Putamen (tissue), 1 donor: ENCODE measurements around the gene CDKN2AIPNL.

Experiments
- DNase-seq: peaks from one replicate; pipeline ENCODE4 v3.0.0-alpha.2; 2016; ENCODE audit warnings: low spot score

The CDKN2AIPNL gene

GRCh38 chr5:134411546-134412266, at the start of gene CDKN2AIPNL:
TSS of gene CDKN2AIPNL (minus strand) at chr5:134411881. CDS start at chr5:134411854, 27 bp downstream.
- DNase-seq, result peak; percentile 89

DNA sequence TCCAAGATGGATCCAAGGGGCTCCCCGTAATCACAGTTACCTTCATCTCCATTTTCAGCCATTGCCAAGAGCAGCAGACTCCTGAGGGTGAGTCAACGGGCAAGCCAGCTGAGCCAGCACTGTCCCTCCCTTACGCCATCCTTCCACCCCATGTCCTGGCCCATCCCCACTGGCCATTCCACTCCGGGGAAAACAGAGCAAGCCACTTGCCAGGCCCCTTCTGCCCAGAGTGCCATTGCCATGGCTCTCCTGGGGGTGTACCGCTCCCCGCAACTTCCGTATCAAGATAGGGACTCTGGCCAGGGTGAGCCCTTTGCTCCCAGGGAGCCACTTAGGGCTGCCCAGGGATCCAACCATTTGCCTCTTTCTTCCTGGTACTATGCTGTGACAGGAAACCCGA, 48.9 kb upstream of the CDKN2AIPNL start:
- no peak for DNase-seq

DNA sequence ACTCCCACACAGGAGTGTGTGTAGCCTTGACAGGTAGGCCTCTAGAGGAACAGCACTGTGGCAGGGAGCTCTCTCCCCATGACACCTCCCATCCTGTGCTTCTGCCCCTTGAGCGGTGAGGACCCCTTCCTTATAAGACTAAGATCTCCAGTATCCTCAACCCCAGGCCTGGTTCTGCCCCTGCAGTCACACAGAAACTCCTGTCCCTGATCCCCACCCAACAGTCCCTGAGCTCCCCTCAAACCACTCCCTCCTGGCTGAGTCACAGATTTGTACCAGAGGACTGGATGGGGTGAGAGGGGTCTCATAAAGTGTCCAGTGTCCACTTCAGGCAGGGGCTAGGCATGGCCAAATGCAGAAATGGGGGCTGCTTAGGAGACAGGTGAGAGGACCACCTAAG, 47.8 kb upstream of the CDKN2AIPNL start:
- no peak for DNase-seq

- no peak for DNase-seq
These were observed 47.3 kb upstream of the CDKN2AIPNL start for GRCh38 chr5:134459010-134459403.

DNA sequence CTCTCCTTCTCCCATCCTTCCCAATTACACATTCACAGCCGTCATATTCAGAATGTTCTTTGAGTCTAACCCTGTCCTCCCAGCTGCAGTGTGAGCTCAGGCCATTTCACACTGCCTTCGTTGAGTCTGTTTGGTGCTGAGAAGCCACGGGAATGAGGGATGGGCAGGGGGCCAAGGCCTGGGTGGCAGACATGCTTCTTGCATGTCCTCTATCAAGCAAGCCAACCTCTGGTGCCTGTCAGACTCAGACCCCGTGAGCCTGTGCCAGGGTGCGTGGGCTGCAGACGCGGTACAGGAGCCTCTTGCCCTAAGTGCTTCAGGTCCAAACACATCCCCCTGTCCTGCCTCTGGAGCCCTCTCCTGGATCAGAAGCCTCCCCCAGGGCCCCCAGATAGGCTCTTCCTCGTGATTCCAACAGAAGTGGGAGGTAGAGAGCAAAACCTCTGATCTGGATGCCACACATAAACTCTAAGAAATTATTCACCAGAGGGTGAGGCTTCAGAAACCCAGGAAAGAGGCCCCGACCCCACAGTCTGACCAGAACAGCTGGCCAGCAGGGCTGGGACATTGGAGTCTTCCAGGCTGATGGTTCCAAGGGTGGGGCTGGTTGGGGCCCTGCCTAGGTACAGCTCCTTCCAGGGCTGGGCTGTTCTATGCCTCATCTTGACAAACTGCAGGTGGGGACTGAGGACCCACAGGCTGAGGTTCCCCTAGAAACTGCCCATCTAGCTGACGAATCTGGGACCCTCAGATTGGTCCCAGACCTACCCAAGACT, 46.7 kb upstream of the CDKN2AIPNL start:
- DNase-seq, result no peak

GRCh38 chr5:134457801-134458200, 46.1 kb upstream of the CDKN2AIPNL start:
- no peak for DNase-seq

DNA sequence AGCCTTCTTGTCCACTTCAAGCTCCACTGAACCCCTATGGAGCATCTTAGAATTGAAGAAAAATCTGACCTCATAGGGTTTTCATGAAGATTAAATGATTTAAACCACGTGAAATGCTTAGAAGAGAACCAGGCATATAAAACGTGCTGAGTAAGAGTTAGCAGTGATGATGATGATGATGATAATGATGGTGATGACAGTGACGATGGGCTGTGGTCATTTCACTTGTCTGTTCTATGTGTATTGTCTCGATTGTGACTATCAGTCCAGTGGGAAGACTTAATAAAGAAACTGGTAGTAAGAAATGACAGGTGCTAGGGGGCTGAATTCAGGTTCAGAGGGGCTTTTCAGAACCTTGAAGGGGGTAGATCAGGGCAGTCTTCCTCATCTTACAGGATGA, 45.1 kb upstream of the CDKN2AIPNL start:
- no peak for DNase-seq

DNA sequence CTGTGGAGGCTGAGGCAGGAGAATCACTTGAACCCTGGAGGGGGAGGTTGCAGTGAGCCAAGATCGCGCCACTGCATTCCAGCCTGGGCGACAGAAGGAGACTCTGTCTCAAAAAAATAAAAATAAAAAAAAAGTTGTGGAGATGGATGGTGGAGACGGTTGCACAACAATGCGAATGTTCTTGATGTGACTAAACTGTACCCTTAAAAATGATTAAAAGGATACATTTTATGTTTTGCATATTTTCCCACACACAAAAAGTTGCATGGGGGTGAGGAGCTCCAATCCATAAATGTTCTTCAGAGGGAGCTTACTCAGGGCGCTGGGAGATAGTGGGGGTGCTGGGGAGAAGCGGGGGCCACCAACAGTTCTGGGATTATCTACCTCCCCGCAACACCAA, 43.8 kb upstream of the CDKN2AIPNL start:
- DNase-seq, result no peak

- DNase-seq, result no peak
These were observed 41.3 kb upstream of the CDKN2AIPNL start for GRCh38 chr5:134453016-134453415.

DNA sequence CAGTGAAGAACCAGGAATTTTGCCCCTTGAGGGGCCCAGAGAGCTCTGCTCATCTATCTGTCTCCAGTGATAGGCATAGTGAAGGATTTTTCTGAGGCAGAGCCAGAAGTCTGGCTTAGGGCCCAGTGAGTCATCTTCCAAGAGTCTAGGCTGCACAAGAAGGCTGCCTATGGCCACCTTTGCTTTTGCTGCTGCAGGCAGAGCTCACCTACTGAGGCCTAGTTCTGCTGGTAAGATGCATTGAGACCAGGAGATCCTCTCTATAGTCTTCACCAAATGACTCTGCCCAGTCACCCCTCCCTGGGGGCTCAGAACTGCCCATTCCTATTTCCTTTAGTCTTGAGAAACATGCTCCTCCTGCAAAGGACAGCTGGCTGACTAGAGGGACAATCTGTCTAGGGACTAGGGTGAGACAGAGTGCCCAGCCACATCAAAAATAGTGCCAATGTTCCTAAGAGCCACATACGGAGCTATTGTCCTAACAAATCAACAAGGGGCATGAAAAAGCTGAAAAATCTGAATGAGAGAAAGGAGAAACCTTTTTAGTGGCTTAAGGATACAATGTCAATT, 40.3 kb upstream of the CDKN2AIPNL start:
- no peak for DNase-seq

GRCh38 chr5:134451225-134451935, 39.7 kb upstream of the CDKN2AIPNL start:
- DNase-seq, result no peak

DNA sequence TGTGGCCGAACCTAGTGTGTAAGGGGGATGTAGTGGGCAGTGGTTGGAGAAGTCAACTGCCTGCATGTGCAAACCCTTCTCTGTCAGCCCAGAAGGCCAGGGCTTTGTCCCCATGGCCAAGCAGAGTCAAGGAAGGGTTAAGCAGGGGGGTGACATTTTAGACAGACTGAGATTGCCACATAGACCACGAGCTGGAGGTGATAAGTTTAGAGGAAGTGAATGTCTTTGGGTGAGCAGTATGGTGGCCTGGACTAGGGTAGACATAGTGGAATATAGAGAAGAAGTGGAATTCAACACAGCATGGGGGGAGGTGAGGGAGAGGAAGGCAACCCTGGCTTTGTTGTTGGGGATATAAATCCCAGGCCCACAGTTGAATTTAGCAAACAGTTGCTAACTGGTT, 38.7 kb upstream of the CDKN2AIPNL start:
- DNase-seq, result no peak

GRCh38 chr5:134449167-134449566, 37.5 kb upstream of the CDKN2AIPNL start:
- DNase-seq, result no peak

- DNase-seq, result no peak
These were observed 36.3 kb upstream of the CDKN2AIPNL start for GRCh38 chr5:134447815-134448520.

- no peak for DNase-seq
These were observed 35.3 kb upstream of the CDKN2AIPNL start for GRCh38 chr5:134446938-134447337.

GRCh38 chr5:134445856-134446818, 34.5 kb upstream of the CDKN2AIPNL start:
- DNase-seq, result no peak

- DNase-seq, result no peak
These were observed 33.3 kb upstream of the CDKN2AIPNL start for GRCh38 chr5:134444941-134445471.

DNA sequence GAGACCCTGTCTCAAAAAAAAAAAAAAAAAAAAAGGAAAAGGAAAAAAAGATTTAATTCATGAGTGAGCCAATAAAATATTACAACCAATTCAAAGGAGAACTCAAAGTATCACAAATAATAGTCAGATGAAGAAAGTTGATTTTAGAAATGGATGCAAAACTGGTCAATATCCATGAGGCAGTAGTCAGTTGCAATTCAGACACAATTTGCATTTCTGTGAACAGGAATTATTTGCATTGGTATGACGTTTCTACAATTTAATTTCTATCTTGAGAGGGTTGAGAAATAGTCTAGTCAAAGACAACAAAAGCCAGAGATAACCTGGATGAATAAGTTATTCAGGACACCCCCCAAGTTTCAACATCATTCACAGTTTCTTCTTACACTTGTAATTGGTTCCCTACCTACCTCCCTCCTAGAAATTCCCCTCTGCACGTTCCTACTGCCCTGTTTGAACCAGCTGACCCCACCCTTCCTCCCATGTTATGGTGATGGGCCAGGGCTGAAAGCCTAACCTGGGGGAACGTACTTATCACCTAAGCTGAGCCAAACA, 28.6 kb upstream of the CDKN2AIPNL start:
- no peak for DNase-seq

GRCh38 chr5:134439210-134439654, 27.6 kb upstream of the CDKN2AIPNL start:
- DNase-seq, result no peak

GRCh38 chr5:134438721-134439123, 27.0 kb upstream of the CDKN2AIPNL start:
- no peak for DNase-seq
